ENCODE data around the gene PTTG1IP. TPM values are rescaled to one million over a fixed set of nuclear protein-coding genes. Genes with fewer than 3 reads are reported as not detected.
"Not testable (repeated sequence)": the region's sequence is repeated elsewhere in the genome, so short reads cannot be mapped to it uniquely, and the experiment has no call there.

The PTTG1IP gene, protein sequence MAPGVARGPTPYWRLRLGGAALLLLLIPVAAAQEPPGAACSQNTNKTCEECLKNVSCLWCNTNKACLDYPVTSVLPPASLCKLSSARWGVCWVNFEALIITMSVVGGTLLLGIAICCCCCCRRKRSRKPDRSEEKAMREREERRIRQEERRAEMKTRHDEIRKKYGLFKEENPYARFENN
- total RNA-seq = 73.9 TPM

DNA sequence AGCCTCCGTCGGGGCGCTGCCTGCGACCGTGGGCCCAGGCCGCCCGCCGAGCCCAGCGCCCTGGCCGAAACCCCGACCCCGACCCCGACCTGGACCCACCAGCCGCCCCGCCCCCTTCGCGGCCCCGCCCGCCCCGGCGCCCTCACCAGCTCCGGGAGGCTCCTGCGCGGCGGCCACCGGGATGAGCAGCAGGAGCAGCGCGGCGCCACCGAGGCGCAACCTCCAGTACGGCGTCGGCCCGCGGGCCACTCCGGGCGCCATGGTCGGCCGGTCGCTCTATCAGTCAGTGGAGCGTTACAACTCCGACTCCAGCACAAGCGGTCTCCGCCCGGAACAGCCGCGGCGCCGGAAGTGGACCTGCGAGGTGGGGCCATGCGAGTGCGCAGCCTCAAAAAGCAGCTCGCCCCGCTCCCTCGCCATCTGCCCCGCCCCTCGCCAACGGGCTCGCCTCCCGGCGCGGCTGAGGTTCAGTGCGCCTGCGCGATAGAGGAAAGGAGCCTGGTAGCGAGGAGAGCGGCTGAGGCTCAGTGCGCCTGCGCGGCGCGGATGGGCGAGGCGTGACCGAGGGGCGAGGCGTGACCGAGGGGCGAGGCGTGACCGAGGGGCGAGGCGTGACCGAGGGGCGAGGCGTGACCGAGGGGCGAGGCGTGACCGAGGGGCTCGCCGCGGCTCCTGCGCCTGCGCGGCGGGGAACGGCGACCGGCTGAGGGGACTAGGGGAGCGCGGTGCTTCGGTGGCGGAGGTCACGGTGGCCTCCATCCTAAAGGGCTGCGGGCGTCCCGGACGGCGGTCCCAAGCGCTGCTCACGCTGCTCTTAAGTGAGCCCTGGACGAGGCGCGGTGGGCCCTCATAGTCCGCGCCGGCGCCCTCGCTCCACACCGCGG lies at the start of gene PTTG1IP:
Gene PTTG1IP (minus strand): TSS at position 335 of the 884 bp plus-strand sequence. CDS start 74 bp downstream, at position 261.
- DNase-seq (ENCODE audit: low spot score) (peak; percentile 100), ATAC-seq (peak; percentile 74)

DNA sequence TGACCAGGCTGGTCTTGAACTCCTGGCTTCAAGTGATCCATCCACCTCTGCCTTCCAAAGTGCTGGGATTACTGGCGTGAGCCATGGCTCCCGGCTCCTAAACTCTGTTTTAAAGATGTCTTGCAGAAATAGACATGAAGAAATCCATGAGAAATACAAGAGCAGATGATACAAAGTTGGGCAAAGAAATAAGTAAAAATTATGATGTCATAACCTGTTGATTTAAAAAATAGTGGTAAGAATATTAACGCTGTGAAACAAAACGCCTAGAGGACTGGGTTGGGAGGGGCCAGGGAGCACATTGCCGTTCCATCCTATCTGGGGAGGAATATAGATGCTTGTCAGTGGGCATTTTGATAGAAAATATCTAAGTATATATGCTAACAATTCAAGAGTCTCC lies 48.4 kb upstream of the PTTG1IP start:
- ATAC-seq = no peak
- no peak for DNase-seq (ENCODE audit: low spot score)

DNA sequence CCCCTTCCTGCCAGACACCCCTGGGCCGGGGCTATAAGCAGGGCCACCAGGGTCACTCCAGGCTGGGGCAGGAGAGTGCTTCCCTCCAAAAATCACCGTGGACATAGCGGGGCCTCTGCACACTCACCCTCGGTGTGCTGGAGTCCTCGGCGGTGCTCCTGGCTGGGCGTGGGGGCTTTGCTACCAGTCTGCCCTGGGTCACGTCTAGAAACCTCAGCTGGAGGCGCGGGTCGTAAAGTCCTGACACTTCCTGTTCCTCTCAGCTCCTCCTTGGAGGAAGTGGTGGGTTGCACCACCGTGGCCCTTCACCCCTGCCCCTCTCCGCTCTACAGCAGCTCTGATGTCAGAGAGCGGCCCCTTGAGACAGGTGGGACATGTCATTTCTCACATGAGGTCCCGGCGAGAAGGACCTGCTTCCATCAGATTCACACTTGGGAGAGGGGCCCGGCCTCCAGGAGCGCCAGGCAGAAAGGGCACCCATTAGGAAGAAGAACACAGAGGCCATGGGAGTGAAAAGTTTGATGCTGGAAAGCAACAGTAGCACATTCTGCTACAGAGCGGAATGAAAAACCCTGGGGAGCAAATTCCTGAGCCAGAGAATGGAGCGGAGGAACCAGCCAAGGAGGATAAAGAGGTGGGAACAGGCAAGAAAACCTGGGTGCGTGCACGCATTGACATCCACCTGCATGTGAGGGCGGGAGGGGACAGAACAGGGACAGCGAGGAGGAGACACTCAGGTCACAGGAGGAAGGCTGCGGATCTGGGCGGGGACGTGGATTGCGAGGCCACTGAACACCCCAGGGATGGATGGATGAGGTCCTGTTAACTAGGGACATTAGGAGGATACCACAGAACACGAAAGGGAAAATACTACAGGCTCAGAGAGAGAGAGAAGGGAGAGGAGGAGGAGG lies 47.5 kb upstream of the PTTG1IP start, which contains the start of gene ITGB2:
Gene ITGB2 (minus strand): TSS at position 206 of the 911 bp plus-strand sequence. CDS start 10,117 bp downstream, outside the sequence.
- ATAC-seq (no peak), DNase-seq (ENCODE audit: low spot score) (no peak)

DNA sequence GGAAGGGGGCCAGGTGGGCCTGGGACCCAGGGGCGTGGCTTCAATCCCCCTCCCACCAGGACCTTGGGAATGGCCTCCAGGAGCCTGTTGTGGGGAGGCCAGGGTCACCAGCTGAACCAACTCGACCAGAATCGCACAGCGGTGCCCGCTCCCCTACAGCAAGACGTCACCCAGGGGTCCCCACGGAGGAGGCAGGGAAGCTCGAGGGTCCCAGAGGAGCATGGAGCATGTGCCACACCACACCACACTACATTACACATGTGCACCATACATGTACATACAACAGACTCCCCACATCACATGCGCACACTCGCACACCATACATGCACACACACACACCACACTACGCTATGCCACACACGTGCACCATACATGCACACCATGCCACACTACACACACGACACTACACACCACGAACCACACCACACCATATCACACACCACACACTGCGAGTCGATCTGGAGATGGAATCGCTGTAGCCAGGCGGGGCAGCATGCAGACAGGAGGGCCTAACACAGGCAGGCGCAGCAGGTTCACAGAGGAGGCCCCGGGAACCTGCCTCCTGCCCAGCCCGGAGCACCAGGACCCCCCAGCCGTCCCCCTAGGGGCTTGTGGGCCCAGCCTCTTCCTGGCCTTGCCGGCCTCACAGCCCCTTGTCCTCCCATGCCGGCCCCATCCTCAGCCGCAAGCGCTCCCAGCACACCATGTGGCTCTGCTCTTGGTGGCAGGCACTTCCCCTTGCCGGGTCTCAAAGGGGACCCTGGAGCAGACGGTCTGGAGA lies 46.6 kb upstream of the PTTG1IP start:
- DNase-seq (ENCODE audit: low spot score) = no peak
- ATAC-seq = no peak

DNA sequence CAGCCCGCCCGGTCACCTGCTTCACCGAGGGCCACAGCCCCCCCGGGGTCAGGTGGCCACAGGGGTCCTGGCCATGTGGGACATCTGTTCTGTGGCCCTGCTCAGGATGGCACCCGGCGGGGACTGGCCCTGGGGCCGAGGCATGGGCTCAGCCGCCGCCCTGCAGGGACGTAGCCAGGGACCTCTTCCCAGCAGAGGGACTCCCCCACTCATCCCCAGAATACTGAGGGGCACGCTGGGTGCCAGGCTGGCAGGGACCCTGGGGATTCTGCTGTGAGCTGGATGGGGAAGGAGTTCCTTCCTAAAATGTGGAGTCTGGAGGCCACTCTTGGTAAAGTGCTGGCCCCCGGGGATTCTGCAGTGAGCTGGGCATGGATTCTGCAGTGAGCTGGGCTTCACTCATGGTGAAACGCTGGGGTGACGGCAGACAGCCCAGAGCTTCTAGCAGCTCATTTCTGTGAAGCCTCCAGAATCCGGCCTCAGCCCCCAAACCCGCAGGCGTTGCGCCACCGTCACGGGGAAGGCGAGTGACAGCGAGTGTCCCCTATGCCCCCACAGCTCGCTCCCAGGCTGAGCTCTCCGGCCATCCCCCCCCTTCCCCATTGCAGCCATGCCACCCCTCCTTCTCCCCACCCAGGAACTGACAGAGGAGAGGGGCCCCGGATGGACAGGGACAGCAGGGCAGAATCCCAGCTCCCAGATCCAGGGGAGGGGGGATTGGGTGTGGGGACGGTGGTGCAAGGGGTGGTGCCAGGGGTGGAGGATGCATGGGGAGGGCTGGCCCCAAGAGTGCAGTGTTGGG lies 45.8 kb upstream of the PTTG1IP start:
- no peak for DNase-seq (ENCODE audit: low spot score)
- no peak for ATAC-seq

DNA sequence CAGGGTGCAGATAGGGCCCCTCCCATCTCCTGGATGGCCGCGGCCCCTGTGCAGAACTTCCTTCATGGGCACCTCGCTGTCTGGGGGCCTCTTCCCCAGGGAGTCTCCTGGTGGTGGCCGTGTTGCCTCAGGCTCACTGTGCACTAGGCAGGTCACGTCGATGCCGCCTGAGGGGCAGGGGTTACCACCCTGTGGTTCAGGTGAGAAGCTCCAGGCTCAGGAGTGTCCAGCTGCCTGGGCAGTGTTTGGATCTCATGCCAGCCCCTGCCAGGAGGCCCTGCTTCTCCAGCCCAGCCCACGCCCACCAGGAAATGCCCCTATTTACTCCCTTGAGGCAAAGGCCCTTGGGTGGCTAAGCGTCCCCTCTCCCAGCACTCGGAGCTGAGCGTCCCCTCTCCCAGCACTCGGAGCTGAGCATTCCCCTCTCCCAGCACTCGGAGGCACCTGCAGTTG lies 45.1 kb upstream of the PTTG1IP start:
- ATAC-seq (no peak), DNase-seq (ENCODE audit: low spot score) (no peak)

DNA sequence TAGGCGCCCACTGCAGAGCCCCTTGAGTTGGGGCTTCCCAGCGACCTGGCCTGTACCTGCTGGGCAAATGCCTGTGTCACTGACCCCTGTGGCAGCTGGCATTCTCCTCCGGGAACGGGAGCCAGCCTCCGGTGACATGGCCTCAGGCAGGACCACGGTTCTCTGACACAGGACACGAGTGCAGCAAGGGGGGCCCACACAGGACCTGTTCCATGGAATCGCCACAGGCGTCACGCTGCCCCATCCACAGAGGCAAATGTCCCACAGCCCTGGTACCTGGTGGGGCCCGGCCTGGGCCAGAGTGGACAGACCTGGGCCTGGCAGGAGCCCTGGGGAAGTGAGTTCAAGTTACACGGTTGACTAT lies 44.6 kb upstream of the PTTG1IP start:
- DNase-seq (ENCODE audit: low spot score) (peak; percentile 81), ATAC-seq (peak; percentile 74)

DNA sequence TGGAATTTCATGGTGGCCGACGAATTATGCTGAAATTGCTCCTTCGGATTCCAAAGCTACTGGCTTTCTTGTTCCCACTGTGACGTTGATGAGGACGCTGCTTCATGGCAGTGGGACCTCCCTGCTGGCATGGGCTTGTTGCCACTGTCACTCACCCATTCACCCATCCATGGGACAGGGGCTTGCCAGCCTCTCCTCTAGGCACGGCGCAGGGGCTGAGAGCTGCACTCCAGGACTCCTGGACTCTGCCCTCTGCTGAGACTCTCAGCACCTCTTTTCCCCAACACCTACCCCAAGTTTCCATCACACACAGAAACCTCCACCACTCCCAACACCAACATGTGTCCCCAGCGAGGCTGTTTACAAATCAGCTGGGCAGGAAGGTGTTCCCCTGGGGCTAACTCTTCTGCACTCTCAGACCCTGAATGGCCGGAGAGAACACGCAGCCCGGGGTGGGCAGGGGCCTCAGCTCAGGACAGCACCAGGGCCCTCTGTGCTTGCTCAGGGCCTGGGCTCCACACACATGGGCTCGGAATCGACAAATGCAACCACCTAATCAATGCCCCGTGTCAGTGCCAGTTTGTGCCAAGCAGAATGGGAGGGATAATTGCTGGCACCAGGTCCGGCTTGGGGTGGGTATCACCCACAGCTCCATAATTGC lies 44.1 kb upstream of the PTTG1IP start:
- no peak for DNase-seq (ENCODE audit: low spot score)
- peak; percentile 1 for ATAC-seq

DNA sequence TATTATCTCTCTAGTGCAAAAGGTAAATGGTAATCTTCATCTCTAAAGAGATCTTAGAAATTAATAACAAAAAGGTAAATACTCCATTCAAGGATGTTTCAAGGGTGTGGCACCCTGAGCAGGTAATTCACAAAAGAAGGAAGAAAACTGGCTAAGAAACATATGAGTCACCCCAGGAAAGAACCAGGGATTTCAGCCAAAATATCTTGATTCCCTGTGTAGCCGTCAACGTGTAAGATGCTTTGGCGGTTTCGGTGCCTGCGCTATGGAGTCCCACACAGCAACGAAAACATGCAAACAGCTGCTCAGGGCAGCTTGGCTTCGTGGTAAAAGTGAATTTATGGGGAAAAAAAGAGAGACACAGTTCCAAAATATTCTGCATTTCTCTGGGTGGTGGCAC lies 43.5 kb upstream of the PTTG1IP start:
- no peak for DNase-seq (ENCODE audit: low spot score)
- ATAC-seq = no peak

DNA sequence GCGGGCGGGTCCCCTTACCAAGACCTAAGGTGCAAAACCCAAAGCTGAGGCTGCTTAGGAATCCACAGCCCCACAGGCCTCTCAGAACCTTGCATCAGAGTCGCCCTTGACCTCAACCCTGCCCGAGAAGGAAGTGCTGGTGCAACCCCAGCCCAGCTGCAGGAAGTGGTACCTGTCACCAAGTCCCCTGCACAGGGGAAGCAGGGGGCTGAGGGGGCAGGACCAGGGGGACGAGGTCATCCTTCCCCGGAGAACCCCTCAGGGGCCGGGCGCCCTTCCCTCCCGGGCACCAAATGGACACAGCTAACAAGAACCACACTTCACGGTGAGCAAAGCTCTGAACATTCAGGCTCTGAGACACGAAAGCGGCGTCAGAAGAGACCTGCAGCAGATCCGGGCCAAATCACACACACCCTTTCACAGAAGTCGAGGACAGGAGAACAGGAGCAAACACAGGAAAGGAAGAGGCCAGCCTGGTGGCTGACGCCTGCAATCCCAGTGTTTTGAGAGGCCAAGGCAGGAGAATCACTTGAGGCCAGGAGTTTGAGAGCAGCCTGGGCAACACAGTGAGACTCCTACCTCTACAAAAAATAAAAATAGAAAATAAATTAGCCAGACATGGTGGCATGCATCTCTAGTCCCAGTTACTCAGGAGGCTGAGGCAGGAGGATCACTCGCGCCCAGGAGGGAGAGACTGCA lies 40.8 kb upstream of the PTTG1IP start:
- DNase-seq (ENCODE audit: low spot score) (no peak), ATAC-seq (peak; percentile 4)

DNA sequence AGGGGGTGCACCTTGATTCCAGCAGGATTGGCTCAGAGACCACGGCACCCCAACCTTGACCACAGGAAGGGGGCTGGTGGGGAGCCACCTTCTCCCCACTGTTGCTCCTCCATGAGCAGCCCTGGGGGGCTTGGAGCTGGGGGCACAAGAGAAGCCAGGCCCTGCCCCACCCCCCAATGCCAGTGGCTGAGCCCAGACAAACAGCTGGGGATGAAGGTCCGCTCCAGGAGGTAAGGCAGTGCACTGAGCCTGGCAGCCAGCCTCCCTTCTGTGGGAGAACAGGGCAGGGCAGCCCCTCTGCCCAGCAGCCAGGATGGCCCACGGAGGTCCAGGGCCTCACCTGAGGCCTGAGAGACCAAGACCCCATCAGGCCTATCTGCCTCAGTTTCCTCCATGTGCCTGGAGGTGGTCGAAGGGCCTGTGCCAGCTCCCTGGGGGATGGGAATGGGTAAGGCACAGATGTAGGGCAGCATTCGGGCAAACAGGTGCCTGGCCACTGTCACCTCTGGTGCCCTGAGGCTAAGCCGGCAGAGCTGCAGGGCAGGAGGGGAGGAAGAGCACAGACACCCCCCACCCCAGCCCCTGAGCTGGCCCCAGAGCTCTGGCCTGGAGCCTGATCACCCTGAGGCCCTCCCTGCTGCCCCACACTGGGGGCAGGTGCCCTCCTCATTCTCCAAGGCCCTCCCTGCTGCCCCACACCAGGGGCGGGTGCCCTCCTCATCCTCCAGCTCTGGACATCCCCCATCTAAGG lies 40.1 kb upstream of the PTTG1IP start:
- peak; percentile 68 for ATAC-seq
- DNase-seq (ENCODE audit: low spot score) = peak; percentile 83

DNA sequence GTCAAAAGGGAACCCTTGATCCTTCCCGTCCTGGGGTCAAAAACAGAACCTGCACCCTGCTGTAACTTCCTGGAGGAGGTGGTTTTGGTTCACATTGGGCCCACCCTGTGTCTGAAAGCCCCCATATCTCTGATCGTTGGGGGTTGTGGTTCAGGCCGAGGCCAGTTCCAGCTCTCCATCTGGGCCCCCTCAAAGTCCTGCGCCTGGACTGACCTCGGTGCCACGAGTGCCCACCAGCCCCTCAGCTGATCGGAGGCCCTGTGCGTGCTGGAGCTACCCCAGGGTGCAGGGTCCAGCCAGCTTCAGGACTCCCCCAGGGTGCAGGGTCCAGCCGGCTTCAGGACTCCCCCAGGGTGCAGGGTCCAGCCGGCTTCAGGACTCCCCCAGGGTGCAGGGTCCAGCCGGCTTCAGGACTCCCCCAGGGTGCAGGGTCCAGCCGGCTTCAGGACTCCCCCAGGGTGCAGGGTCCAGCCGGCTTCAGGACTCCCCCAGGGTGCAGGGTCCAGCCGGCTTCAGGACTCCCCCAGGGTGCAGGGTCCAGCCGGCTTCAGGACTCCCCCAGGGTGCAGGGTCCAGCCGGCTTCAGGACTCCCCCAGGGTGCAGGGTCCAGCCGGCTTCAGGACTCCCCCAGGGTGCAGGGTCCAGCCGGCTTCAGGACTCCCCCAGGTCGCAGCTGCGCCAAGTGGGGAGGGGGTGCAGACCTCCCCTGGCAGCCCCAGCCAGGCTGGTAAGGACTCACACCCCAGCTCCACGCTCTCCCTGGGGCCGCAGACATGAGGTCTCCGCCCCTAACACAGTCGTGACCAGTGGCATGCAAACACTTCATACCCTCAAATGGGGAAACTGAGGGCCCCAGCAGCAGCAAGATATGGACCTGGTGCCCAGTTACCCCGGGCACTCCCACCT lies 39.3 kb upstream of the PTTG1IP start:
- peak; percentile 6 for ATAC-seq
- not testable (repeated sequence) for DNase-seq (ENCODE audit: low spot score)

DNA sequence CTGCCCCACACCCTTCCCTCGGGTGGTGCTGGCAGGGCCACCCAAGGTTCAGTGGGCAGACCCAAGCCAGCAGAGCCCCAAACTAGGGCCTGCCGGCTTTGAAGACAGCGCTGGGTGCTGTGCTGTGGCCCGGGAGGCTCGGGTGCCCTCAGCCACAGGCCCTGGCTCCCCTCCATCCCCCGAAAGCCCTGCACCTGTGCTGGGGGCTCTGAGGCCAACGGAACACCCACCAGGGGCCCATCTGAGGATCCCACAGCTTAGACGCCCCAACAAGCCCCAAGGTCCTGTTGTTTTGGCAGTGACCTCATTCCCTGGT lies 38.6 kb upstream of the PTTG1IP start:
- ATAC-seq (peak; percentile 71), DNase-seq (ENCODE audit: low spot score) (peak; percentile 91)

DNA sequence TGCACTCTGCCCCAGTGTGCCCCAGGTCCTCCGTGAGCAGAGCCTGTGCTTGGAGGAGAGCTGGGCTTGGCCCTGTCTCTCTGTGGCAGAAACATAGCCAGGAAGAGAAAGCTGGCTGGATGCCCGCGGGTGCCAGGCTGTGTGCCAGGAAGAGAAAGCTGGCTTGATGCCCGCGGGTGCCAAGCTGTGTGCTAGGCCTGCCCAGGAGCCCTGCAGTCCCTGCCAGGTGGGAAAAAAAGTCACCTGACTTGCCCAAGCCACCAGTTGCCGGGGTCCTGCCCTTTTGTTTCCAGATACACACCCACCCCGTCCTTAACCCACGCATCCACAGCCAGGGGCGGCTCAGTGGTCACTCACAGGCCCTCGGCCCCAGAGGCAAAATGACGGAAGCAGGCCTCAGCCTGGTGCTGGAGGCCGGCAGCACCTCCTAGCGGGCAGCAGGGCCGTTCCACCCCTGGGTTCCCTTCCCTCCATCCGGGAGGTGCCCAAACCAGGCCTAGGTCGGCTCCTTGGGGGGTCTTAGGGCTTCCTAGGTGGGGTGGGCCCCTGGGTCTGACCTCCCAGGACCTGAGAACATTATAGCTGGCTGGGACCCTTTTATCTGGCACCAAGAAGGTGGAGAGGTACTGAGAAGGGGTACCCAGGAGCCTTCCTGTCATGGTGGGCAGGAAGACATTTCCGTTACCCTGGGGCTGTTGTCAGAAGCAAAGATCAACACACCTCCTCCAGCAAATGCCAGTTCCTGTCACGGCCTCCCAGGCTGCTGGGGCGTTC lies 38.1 kb upstream of the PTTG1IP start:
- peak; percentile 70 for ATAC-seq
- DNase-seq (ENCODE audit: low spot score) = peak; percentile 96

DNA sequence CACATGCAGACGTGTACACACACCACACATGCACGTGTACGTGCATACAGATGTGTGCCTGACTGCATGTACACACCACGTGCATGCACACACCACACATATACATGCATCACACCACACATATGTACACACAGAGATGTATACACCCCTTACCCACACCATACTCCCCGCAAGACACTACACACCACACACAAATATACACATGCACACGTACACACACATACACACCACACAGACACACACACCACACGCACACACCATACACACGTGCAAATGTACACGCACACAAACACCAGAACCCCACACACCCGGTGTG lies 37.5 kb upstream of the PTTG1IP start:
- ATAC-seq = no peak
- no peak for DNase-seq (ENCODE audit: low spot score)
